ENCODE data around the gene NR2E1.

Gene NR2E1

DNA sequence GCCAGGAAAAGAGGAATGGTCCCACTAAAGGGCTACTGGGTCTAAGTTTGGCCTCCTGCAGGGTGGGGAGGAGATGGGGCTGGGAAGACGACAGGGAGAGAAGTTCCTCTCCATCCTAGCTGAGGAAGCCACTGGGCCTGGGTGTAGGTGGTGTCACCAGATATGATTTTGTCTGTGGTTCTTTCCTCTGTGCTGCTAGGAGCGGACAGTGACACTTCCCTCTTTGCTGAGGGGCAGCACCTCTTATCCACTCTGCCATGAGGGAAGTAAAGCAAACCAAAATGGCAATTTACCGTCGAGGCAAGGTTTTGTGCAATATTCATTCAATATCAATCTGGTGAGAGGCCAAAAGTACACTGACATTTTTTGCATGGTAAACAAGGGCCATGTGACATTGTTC lies 33.0 kb upstream of the NR2E1 start:
- TF ChIP-seq, protein P1, sequence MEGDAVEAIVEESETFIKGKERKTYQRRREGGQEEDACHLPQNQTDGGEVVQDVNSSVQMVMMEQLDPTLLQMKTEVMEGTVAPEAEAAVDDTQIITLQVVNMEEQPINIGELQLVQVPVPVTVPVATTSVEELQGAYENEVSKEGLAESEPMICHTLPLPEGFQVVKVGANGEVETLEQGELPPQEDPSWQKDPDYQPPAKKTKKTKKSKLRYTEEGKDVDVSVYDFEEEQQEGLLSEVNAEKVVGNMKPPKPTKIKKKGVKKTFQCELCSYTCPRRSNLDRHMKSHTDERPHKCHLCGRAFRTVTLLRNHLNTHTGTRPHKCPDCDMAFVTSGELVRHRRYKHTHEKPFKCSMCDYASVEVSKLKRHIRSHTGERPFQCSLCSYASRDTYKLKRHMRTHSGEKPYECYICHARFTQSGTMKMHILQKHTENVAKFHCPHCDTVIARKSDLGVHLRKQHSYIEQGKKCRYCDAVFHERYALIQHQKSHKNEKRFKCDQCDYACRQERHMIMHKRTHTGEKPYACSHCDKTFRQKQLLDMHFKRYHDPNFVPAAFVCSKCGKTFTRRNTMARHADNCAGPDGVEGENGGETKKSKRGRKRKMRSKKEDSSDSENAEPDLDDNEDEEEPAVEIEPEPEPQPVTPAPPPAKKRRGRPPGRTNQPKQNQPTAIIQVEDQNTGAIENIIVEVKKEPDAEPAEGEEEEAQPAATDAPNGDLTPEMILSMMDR (IDR thresholded peaks at IDR 0.05; ENCODE audit: extremely low read depth, missing control alignments) = no peak
- DNase-seq (ENCODE audit: low spot score) = no peak

DNA sequence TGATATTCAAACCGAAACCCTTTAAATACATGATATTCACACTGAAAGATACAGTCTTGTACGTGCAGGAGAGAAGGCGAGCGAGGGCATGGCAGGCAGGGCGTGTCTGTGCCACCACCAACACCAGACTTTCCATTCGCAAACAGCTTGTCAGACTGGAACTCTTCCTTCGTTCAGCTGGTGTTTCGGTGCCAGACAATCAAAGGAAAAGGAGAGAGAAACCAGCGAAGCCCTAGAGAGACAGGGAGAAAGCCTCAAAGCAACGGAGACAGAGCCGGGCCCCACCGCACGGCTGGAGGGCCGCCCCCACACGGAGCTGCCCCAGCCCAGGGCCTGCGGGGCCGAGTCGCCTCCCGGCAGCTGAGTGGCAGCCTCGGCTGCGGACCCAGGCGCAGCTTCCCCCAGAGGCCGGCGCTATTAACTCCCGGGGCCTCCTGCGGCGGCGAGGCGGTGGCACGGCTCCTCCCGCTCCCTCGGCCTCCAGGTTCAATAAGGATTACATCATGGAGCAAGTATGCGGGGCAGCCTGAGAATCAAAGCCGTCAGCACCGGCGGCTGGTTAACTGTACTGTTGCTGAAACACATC lies 32.1 kb upstream of the NR2E1 start:
- TF ChIP-seq, protein P1 (IDR thresholded peaks at IDR 0.05; ENCODE audit: extremely low read depth, missing control alignments) = no peak
- no peak for DNase-seq (ENCODE audit: low spot score)

DNA sequence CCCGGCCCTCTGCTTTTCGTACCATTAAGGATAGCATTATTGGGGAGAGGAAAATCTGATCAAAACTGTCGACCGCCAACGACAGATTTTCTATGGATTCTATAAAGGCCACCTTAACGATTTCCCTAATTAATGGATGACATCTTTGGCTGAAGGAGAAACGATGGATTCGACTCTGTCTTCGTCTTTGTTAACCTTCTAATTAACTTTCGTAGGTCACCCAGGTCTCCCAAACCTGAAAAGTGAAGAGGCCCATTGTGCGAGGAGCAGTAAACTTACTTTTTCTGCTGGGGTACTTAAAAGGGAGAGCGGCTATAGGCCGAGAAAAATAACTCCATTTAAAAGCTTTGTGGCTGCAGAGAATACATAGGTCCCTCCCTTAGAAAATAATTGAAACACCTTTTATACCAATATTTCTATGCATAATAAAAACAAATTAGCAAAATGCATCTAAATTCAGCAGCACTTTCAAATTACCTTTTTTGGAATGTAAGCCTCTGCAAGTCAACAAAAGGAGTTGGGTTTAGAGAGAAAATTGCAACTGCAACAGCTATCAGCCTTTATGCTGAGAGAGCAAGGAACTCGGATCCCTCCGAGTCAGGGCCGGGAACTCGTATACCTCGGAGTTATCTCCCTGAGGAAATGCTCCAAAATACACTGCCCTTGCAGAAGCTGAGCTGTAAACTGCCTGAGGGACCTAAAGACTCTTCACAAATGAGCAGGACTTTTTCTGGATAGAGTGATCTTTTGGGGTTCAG lies 31.4 kb upstream of the NR2E1 start:
- DNase-seq (ENCODE audit: low spot score) = no peak
- TF ChIP-seq, protein P1 (IDR thresholded peaks at IDR 0.05; ENCODE audit: extremely low read depth, missing control alignments) = no peak

DNA sequence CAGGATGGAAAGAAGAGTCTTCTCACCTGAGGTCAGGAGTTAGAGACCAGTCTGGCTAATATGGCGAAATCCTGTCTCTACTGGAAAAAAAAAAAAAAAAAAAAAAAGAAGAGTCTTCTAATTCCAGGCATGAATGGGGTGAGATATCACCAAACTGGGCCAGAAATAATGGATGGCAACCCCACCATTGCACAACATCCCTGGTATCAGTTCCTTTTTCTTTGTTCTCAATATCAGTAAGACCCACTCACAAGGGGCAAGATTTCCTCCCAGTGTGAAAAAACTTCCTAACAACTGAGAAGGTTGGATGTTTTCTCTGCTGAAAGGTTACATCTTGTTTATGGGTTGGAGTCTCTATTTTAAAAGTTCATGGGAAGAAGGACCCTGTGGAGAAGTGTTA lies 23.6 kb upstream of the NR2E1 start:
- no peak for DNase-seq (ENCODE audit: low spot score)
- TF ChIP-seq, protein P1 (IDR thresholded peaks at IDR 0.05; ENCODE audit: extremely low read depth, missing control alignments) = no peak

DNA sequence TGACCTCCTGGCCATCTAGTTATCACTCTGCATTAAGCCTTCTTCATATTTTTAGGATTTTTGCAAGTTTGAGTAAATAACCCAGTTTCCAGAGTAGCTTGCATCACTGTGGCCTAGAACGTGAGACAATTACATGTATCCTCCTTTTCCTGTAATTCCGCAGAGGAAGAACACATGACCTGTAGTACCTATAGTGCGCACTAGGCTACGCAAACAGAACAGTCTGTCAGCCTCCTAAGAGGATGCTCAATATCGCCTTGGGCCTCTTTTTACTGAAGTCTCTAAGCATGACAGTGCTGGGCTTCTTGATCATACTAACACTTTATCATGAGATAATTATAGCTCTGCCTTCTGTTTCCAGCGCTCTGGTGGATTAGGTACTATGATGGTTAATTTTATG lies 20.2 kb upstream of the NR2E1 start:
- DNase-seq (ENCODE audit: low spot score) = no peak
- TF ChIP-seq, protein P1 (IDR thresholded peaks at IDR 0.05; ENCODE audit: extremely low read depth, missing control alignments) = no peak

DNA sequence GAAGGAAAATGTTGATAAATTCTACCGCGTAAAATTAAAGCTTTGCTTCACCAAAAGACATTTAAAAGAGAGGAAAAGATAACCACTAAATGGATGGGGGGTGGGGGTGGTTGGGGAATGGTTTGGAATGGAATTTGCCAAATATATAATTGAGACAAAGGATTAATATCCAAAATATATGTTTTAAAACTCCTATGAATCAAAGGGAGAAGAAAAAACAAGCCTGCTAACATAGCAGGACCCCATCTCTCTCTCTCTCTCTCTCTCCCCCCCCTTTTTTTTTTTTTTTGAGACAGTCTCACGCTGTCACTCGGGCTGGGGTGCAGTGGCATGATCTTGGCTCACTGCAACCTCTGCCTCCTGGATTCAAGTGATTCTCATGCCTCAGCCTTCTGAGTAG lies 13.4 kb upstream of the NR2E1 start:
- TF ChIP-seq, protein P1 (IDR thresholded peaks at IDR 0.05; ENCODE audit: extremely low read depth, missing control alignments) = no peak
- DNase-seq (ENCODE audit: low spot score) = no peak

DNA sequence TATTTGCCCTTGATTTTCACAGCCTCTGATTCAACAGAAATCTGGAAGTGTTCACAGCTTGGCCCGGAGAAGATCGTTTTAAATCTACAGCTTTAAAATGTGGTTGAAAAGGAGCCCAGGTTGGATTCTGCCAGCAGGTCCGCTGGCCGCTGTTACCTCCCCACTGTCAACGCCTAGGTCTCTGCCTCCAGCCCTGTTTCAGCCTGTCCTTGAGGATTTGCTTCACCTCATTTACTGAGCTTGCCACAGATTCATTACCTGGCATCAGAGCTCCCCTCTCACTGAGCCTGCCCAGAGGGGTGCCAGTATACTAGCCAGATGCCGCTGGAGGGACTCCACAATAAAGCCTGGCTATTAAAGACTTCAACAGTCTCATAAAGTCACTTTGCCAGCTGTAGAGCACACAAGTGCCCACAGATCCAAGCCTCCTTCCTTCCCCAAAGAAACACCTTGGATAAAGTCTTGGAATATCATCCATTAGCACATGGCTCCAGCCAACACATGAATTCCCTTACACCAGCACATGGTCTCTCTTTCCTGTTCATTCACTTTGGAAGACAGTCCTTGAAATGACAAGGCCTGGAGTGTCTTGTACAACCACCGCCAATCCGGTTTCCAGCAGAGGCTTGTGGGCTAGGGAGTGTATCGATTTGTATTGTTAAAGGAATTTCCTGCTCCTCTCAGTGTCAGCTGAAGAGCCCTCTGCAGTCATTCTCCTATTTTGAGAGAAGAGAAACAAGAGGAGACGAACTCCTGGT lies 9.5 kb upstream of the NR2E1 start:
- no peak for DNase-seq (ENCODE audit: low spot score)

More for the DNA sequence above, 9.5 kb upstream of the NR2E1 start:
- TF ChIP-seq, protein P1 (IDR thresholded peaks at IDR 0.05; ENCODE audit: extremely low read depth, missing control alignments) = no peak

Measured in GM20000 (cell line).